ENCODE measurements around the gene THADA.
A peak's percentile ranks its signal among the peaks of the same experiment; 100 is the strongest.
"Not testable (repeated sequence)": the region's sequence is repeated elsewhere in the genome, so short reads cannot be mapped to it uniquely, and the experiment has no call there.

The THADA gene

GRCh38 chr2:43300781-43301583 lies 294.9 kb downstream of the THADA start:
- ATAC-seq, result no peak
- Mint-ChIP-seq H3K4me1 (peaks cover 9% of the 10 kb centered on the region), H3K9me3 (no peaks in the 10 kb centered on the region), H3K27ac (no peak overlapping the region), H3K36me3 (peaks cover 9% of the 10 kb centered on the region), H3K4me3 (no peak overlapping the region)
- DNase-seq (ENCODE audit: low spot score in 2 of 2), result no peak

DNA sequence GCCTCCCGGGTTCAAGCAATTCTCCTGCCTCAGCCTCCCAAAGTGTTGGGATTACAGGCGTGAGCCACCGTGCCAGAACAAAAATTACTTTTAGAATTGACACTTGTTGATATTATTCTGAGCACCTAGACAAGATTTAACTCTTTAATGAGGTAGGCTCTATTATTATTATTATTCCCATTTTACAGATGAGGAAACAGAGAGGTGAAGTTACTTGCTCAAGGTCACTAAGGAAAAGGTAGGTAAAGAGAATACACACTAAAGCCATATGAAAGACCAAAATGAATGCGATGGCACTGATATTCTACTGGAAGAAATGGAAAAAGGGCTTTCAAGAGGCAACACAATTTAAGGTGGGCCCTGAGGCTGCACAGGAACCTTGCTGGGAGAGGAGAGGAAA lies 295.6 kb downstream of the THADA start:
- no peak overlapping the region for H3K27ac Mint-ChIP-seq
- peaks cover 4% of the 10 kb centered on the region for H3K4me1 Mint-ChIP-seq
- no peak overlapping the region for H3K4me3 Mint-ChIP-seq
- ATAC-seq (no peak), DNase-seq (ENCODE audit: low spot score in 2 of 2) (no peak)
- H3K9me3 Mint-ChIP-seq, result no peaks in the 10 kb centered on the region
- H3K36me3 Mint-ChIP-seq, result peaks cover 5% of the 10 kb centered on the region

DNA sequence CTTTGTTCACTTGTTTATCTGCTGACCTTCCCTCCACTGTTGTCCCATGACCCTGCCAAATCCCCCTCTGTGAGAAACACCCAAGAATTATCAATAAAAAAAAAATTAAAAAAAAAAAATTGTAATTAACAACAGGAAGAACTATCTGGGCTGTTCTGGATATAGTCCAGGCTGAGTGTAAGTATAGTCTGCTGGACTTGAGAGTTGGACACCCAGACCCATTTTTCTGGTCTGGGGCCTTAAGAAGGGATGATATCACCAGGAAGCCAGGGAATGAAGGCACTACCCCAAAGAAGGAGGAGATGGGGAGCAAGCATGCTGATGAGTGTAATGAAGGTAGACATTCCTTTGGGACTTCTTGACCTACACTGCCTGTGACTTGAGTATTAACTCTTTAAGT lies 297.3 kb downstream of the THADA start:
- Mint-ChIP-seq H3K36me3 (peaks cover 6% of the 10 kb centered on the region), H3K4me3 (no peak overlapping the region), H3K4me1 (peaks cover 20% of the 10 kb centered on the region), H3K9me3 (no peaks in the 10 kb centered on the region), H3K27ac (no peak overlapping the region)
- DNase-seq (ENCODE audit: low spot score in 2 of 2) (no peak), ATAC-seq (no peak)

GRCh38 chr2:43297740-43298139 lies 298.1 kb downstream of the THADA start:
- not testable (repeated sequence) for H3K36me3 Mint-ChIP-seq; ATAC-seq; H3K4me3 Mint-ChIP-seq; H3K27ac Mint-ChIP-seq; DNase-seq (ENCODE audit: low spot score in 2 of 2); H3K9me3 Mint-ChIP-seq
- peaks cover 28% of the 10 kb centered on the region for H3K4me1 Mint-ChIP-seq

DNA sequence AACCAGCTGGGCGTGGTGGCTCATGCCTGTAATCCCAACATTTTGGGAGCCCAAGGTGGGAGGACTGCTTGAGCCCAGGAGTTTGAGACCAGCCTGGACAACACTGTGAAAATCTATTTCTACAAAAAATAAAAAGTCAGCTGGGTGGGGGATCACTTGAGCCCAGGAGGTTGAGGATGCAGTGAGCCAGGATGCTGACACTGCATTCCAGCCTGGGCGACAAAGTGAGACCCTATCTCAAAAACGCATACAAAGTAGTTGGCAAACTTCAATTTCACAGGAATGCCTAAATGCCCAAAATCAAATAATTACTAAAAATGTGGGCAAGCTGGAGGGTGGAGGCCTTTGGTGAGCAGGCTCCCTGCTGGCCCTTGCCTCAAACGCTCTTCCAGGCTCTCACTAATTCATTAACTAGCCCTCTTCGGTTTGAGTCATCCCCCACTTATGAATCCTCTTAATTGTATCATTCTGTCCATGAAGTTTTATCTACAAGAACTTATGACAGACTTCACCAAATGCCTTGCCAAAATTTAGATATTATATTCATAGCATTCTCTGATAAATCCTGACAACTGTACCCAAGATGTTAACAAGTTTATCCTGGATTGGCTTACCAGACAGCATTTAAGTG lies 300.8 kb downstream of the THADA start:
- H3K4me3 Mint-ChIP-seq, result no peak overlapping the region
- H3K27ac Mint-ChIP-seq, result no peak overlapping the region
- DNase-seq (ENCODE audit: low spot score in 2 of 2) (no peak), ATAC-seq (no peak)
- peaks cover 33% of the 10 kb centered on the region for H3K36me3 Mint-ChIP-seq
- peaks cover 29% of the 10 kb centered on the region for H3K4me1 Mint-ChIP-seq
- H3K9me3 Mint-ChIP-seq, result no peaks in the 10 kb centered on the region

- DNase-seq (ENCODE audit: low spot score in 2 of 2) (peak; percentile 11 to 73), ATAC-seq (peak; percentile 100)
- H3K4me3 Mint-ChIP-seq, result peak overlapping the region; percentile 14
- peaks cover 29% of the 10 kb centered on the region for H3K4me1 Mint-ChIP-seq
- H3K36me3 Mint-ChIP-seq, result peaks cover 43% of the 10 kb centered on the region
- H3K27ac Mint-ChIP-seq, result peak overlapping the region; percentile 61
- H3K9me3 Mint-ChIP-seq, result no peaks in the 10 kb centered on the region
These were observed 301.8 kb downstream of the THADA start for GRCh38 chr2:43293744-43294695.

GRCh38 chr2:43292851-43293743 lies 302.7 kb downstream of the THADA start:
- no peak for DNase-seq (ENCODE audit: low spot score in 2 of 2)
- Mint-ChIP-seq H3K4me1 (peaks cover 29% of the 10 kb centered on the region), H3K36me3 (peaks cover 52% of the 10 kb centered on the region), H3K4me3 (no peak overlapping the region), H3K27ac (peak overlapping the region; percentile 61), H3K9me3 (no peaks in the 10 kb centered on the region)
- no peak for ATAC-seq

GRCh38 chr2:43292297-43292696 lies 303.5 kb downstream of the THADA start:
- peaks cover 56% of the 10 kb centered on the region for H3K36me3 Mint-ChIP-seq
- ATAC-seq, result no peak
- DNase-seq (ENCODE audit: low spot score in 2 of 2), result no peak
- H3K4me1 Mint-ChIP-seq, result peaks cover 29% of the 10 kb centered on the region
- no peak overlapping the region for H3K4me3 Mint-ChIP-seq
- H3K27ac Mint-ChIP-seq, result no peak overlapping the region
- H3K9me3 Mint-ChIP-seq, result no peaks in the 10 kb centered on the region

GRCh38 chr2:43289331-43289730 lies 306.5 kb downstream of the THADA start:
- H3K4me1 Mint-ChIP-seq, result peaks cover 17% of the 10 kb centered on the region
- ATAC-seq, result no peak
- peaks cover 85% of the 10 kb centered on the region for H3K36me3 Mint-ChIP-seq
- no peak overlapping the region for H3K27ac Mint-ChIP-seq
- no peak overlapping the region for H3K4me3 Mint-ChIP-seq
- H3K9me3 Mint-ChIP-seq, result peaks cover 4% of the 10 kb centered on the region
- DNase-seq (ENCODE audit: low spot score in 2 of 2), result no peak

DNA sequence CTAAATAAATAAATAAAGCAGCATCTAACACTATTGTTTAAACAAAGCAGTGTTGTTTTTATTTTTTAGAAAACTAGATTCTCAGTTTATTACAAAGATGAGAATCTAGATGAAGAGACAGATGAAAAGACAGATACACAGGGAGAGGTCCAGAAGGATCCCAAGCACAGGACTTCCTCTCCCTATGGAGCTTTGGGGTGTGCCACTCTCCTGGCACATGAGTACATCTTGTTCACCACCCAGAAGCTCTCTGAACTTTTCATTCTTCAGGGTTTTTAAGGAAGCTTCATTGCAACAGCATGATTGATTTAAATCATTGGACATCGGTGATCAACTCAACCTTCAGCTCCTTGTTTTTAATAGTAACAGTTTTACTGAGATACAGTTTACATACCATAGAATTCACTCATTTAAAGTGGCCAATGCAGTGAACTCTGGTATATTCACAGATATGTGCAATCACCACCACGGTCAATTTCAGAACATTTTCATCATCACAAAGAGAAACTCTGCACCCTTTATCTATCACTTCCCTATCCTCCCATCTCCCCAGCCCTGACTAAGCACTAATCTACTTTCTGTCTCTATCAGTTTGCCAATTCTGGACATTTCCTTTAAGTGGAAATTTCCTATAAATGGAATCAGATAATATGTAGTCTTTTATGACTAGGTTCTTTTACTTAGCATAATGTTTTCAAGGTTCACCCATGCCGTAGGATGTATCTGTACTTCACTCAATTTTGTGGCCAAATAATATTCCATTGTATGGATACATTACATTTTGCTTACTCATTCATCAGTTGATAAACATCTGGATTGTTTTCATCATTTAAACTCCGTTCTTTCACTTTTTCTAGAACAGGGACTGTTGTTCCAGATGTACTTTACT lies 307.2 kb downstream of the THADA start:
- H3K9me3 Mint-ChIP-seq, result peaks cover 4% of the 10 kb centered on the region
- peaks cover 87% of the 10 kb centered on the region for H3K36me3 Mint-ChIP-seq
- DNase-seq (ENCODE audit: low spot score in 2 of 2), result no peak
- no peak overlapping the region for H3K27ac Mint-ChIP-seq
- H3K4me1 Mint-ChIP-seq, result peaks cover 10% of the 10 kb centered on the region
- ATAC-seq, result no peak
- H3K4me3 Mint-ChIP-seq, result no peak overlapping the region

DNA sequence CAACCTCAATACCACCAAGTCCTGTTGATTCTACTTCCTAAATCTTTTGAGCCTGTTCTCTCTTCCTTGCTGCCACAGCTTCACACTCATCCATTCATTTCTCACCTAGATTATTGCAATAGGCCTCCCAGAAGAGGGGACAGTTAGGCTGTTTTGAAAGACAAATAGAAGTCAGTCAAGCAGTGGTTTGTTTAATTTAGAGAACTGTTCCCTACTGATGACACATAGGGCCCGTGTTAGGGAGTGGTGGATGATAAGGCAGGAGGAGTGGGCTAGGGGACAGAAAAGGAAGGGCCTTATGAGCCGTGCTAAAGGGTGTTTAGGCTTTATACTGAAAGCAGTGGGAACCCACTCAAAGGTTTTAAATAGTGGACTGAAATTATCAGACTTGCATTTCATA lies 309.9 kb downstream of the THADA start:
- Mint-ChIP-seq H3K4me3 (no peak overlapping the region), H3K36me3 (peaks cover 93% of the 10 kb centered on the region), H3K9me3 (peaks cover 7% of the 10 kb centered on the region), H3K27ac (no peak overlapping the region), H3K4me1 (no peaks in the 10 kb centered on the region)
- DNase-seq (ENCODE audit: low spot score in 2 of 2) (no peak), ATAC-seq (no peak)

GRCh38 chr2:43284967-43285366 lies 310.9 kb downstream of the THADA start:
- no peaks in the 10 kb centered on the region for H3K4me1 Mint-ChIP-seq
- H3K27ac Mint-ChIP-seq, result no peak overlapping the region
- peaks cover 93% of the 10 kb centered on the region for H3K36me3 Mint-ChIP-seq
- no peak for DNase-seq (ENCODE audit: low spot score in 2 of 2)
- H3K9me3 Mint-ChIP-seq, result peaks cover 7% of the 10 kb centered on the region
- no peak overlapping the region for H3K4me3 Mint-ChIP-seq
- ATAC-seq, result no peak

DNA sequence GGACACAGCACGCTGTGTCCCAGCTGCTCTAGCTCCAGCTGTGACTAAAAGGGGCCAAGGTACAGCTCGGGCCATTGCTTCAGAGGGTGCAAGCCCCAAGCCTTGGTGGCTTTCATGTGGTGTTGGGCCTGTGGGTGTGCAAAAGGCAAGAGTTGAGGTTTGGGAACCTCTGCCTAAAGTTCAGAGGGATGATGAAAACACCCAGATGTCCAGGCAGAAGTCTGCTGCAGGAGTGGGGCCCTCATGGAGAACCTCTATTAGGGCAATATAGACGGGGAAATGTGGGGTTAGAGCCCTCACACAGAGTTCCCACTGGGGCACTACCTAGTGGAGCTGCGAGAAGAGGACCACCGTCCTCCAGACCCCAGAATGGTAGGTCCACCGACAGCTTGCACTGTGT lies 311.5 kb downstream of the THADA start:
- DNase-seq (ENCODE audit: low spot score in 2 of 2); H3K4me3 Mint-ChIP-seq; H3K27ac Mint-ChIP-seq; H3K9me3 Mint-ChIP-seq; ATAC-seq; H3K4me1 Mint-ChIP-seq: not testable (repeated sequence)
- H3K36me3 Mint-ChIP-seq, result peaks cover 95% of the 10 kb centered on the region

GRCh38 chr2:43280994-43281393 lies 314.8 kb downstream of the THADA start:
- no peak overlapping the region for H3K4me3 Mint-ChIP-seq
- H3K27ac Mint-ChIP-seq, result no peak overlapping the region
- H3K36me3 Mint-ChIP-seq, result peaks cover 75% of the 10 kb centered on the region
- peak; percentile 87 for ATAC-seq
- peaks cover 5% of the 10 kb centered on the region for H3K9me3 Mint-ChIP-seq
- DNase-seq (ENCODE audit: low spot score in 2 of 2), result no peak
- peaks cover 8% of the 10 kb centered on the region for H3K4me1 Mint-ChIP-seq

Data from stimulated activated effector memory CD8-positive, alpha-beta T cell treated with anti-CD3 and anti-CD28 coated beads, Interleukin-12 subunit alpha, Interleukin-12 subunit beta, amount 100 ng/mL, for 72 hours (primary cell).